ENCODE results near the gene ZNF768.

- no peak for TF ChIP-seq POLR2A (IDR thresholded peaks at IDR 0.05)
- TF ChIP-seq CTCF (IDR thresholded peaks at IDR 0.05), result no peak
Observed at GRCh38 chr16:30570636-30571444, 44.5 kb upstream of the ZNF768 start.

Measured in uterus (tissue), 2 donors.